ENCODE measurements around the gene RXRG. TPM values are rescaled to one million over a fixed set of nuclear protein-coding genes. Genes with fewer than 3 reads are reported as not detected.
A peak's percentile ranks its signal among the peaks of the same experiment; 100 is the strongest.

The RXRG gene
- total and polyA plus RNA-seq, 2 experiments from 2014 or later: not detected

DNA sequence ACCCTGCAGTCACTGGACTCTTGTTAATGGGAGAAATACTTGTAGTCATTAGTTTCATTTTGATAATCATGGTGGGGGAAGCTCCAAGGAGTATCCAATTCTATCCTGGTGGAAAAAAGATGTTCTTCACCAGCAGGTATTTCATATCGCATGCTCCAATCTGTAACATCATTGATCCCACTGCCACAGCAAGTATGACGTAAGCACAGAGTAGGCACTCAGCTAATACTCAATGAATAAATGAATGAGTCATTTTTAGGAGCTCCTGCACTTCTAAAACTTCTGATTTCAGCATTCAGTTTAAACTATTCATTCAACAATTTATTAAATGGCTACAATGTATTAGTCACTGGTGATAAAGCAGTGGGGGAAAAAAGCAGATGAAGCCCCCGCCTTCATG lies 30.3 kb downstream of the RXRG start:
- no peaks in the 10 kb centered on the region for H3K9me2 ChIP-seq (ENCODE audit: insufficient read depth)
- no peak for DNase-seq
- H3F3A ChIP-seq (ENCODE audit: insufficient read depth): no peaks in the 10 kb centered on the region
- H3K36me3 ChIP-seq (ENCODE audit: low read depth): no peaks in the 10 kb centered on the region
- H3K4me1 ChIP-seq (ENCODE audit: insufficient read depth): no peaks in the 10 kb centered on the region
- TF ChIP-seq EZH2phosphoT487 (IDR thresholded peaks at IDR 0.05; ENCODE audit: insufficient read depth, low read depth) (no peak), EZH2 (IDR thresholded peaks at IDR 0.05; ENCODE audit: insufficient read depth, poor library complexity, severe bottlenecking) (no peak)
- no peaks in the 10 kb centered on the region for H3K79me2 ChIP-seq (ENCODE audit: insufficient read depth)
- H3K27me3 ChIP-seq (replicated peaks; ENCODE audit: insufficient read depth): peaks cover 32% of the 10 kb centered on the region
- no peak overlapping the region for H3K4me3 ChIP-seq
- H3K4me2 ChIP-seq (ENCODE audit: unreplicated experiment): no peak overlapping the region
- H2AFZ ChIP-seq: no peak overlapping the region
- in situ Hi-C loops (cut with MboI): no loop called here
- H4K20me1 ChIP-seq (ENCODE audit: insufficient read depth): no peaks in the 10 kb centered on the region
- H3K9ac ChIP-seq: no peak overlapping the region
- WGBS, 2 experiments (ENCODE audit: low coverage in 1 of 2, low lambda C conversion rate in 2 of 2, missing lambda C conversion rate in 2 of 2): 71 to 81% methylated on average over 3 of the region's 3 CpGs
- no peak overlapping the region for H3K27ac ChIP-seq
- no peaks in the 10 kb centered on the region for H3K9me3 ChIP-seq (ENCODE audit: low read depth)

DNA sequence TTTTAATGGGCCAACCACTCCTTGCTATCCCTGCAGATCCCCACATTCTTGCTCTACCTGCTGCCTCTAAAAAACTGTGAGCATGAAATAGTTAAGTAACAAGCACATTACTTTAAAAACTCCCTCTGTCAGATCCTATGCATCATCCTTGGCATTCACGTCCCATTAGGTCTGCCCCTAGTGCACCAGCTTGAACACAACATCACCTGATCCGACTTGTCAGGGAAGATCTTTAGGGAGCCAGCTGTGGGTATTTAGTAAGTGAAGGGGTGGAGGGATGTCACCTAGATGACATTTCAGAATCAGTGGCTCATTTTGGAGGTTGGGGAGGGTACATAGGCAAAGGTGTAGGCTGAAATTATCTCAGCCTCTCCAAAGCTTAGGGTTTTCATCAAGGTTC lies 33.5 kb downstream of the RXRG start:
- in situ Hi-C loops (cut with MboI): no loop called here
- no peak for DNase-seq
- no peaks in the 10 kb centered on the region for H3K4me1 ChIP-seq (ENCODE audit: insufficient read depth)
- no peak overlapping the region for H3K4me3 ChIP-seq
- peaks cover 32% of the 10 kb centered on the region for H3K27me3 ChIP-seq (replicated peaks; ENCODE audit: insufficient read depth)
- H3K36me3 ChIP-seq (ENCODE audit: low read depth): no peaks in the 10 kb centered on the region
- H2AFZ ChIP-seq: no peak overlapping the region
- TF ChIP-seq EZH2 (IDR thresholded peaks at IDR 0.05; ENCODE audit: insufficient read depth, poor library complexity, severe bottlenecking) (no peak), EZH2phosphoT487 (IDR thresholded peaks at IDR 0.05; ENCODE audit: insufficient read depth, low read depth) (no peak)
- no peaks in the 10 kb centered on the region for H4K20me1 ChIP-seq (ENCODE audit: insufficient read depth)
- WGBS, 2 experiments (ENCODE audit: low coverage in 1 of 2, low lambda C conversion rate in 2 of 2, missing lambda C conversion rate in 2 of 2): 35 to 39% methylated on average over 2 of the region's 2 CpGs
- no peaks in the 10 kb centered on the region for H3K9me3 ChIP-seq (ENCODE audit: low read depth)
- no peaks in the 10 kb centered on the region for H3K9me2 ChIP-seq (ENCODE audit: insufficient read depth)
- H3K27ac ChIP-seq: no peak overlapping the region
- no peaks in the 10 kb centered on the region for H3K79me2 ChIP-seq (ENCODE audit: insufficient read depth)
- no peaks in the 10 kb centered on the region for H3F3A ChIP-seq (ENCODE audit: insufficient read depth)
- no peak overlapping the region for H3K4me2 ChIP-seq (ENCODE audit: unreplicated experiment)
- no peak overlapping the region for H3K9ac ChIP-seq

- in situ Hi-C loops (cut with MboI): no loop called here
- H3K27me3 ChIP-seq (replicated peaks; ENCODE audit: insufficient read depth): peaks cover 24% of the 10 kb centered on the region
- H3K27ac ChIP-seq: no peak overlapping the region
- no peaks in the 10 kb centered on the region for H3K36me3 ChIP-seq (ENCODE audit: low read depth)
- 40 to 47% methylated on average over 4 of the region's 4 CpGs for WGBS, 2 experiments (ENCODE audit: low coverage in 1 of 2, low lambda C conversion rate in 2 of 2, missing lambda C conversion rate in 2 of 2)
- H4K20me1 ChIP-seq (ENCODE audit: insufficient read depth): no peaks in the 10 kb centered on the region
- H3K79me2 ChIP-seq (ENCODE audit: insufficient read depth): no peaks in the 10 kb centered on the region
- no peak for DNase-seq
- no peaks in the 10 kb centered on the region for H3K9me3 ChIP-seq (ENCODE audit: low read depth)
- no peaks in the 10 kb centered on the region for H3K4me1 ChIP-seq (ENCODE audit: insufficient read depth)
- H3K9me2 ChIP-seq (ENCODE audit: insufficient read depth): no peaks in the 10 kb centered on the region
- H3K4me3 ChIP-seq: no peak overlapping the region
- H2AFZ ChIP-seq: no peak overlapping the region
- H3K9ac ChIP-seq: no peak overlapping the region
- H3K4me2 ChIP-seq (ENCODE audit: unreplicated experiment): no peak overlapping the region
- no peaks in the 10 kb centered on the region for H3F3A ChIP-seq (ENCODE audit: insufficient read depth)
- no peak for TF ChIP-seq EZH2 (IDR thresholded peaks at IDR 0.05; ENCODE audit: insufficient read depth, poor library complexity, severe bottlenecking)
- no peak for TF ChIP-seq EZH2phosphoT487 (IDR thresholded peaks at IDR 0.05; ENCODE audit: insufficient read depth, low read depth)
Measured at GRCh38 chr1:165409657-165410358, 35.1 kb downstream of the RXRG start.

- in situ Hi-C loops (cut with MboI): no loop called here
- DNase-seq: peak; percentile 60
- Histone ChIP-seq H3K27me3 (replicated peaks; ENCODE audit: insufficient read depth) (peaks cover 18% of the 10 kb centered on the region), H4K20me1 (ENCODE audit: insufficient read depth) (no peaks in the 10 kb centered on the region), H3K4me3 (no peak overlapping the region), H2AFZ (no peak overlapping the region), H3K4me2 (ENCODE audit: unreplicated experiment) (no peak overlapping the region), H3K79me2 (ENCODE audit: insufficient read depth) (no peaks in the 10 kb centered on the region), H3K9me3 (ENCODE audit: low read depth) (no peaks in the 10 kb centered on the region), H3K4me1 (ENCODE audit: insufficient read depth) (no peaks in the 10 kb centered on the region), H3K27ac (no peak overlapping the region), H3K36me3 (ENCODE audit: low read depth) (no peaks in the 10 kb centered on the region), H3F3A (ENCODE audit: insufficient read depth) (no peaks in the 10 kb centered on the region), H3K9me2 (ENCODE audit: insufficient read depth) (no peaks in the 10 kb centered on the region), H3K9ac (no peak overlapping the region)
- TF ChIP-seq EZH2 (IDR thresholded peaks at IDR 0.05; ENCODE audit: insufficient read depth, poor library complexity, severe bottlenecking): no peak
- TF ChIP-seq EZH2phosphoT487 (IDR thresholded peaks at IDR 0.05; ENCODE audit: insufficient read depth, low read depth): no peak
- 48 to 49% methylated on average over 6 of the region's 6 CpGs for WGBS, 2 experiments (ENCODE audit: low coverage in 1 of 2, low lambda C conversion rate in 2 of 2, missing lambda C conversion rate in 2 of 2)
Measured at GRCh38 chr1:165408518-165408917, 36.4 kb downstream of the RXRG start.

Measured in GM23248 (cell line).